Measurements from ENCODE around the gene ZBTB24. TPM values are rescaled to one million over a fixed set of nuclear protein-coding genes. Genes with fewer than 3 reads are reported as not detected.

ZBTB24 gene
- total RNA-seq, 1 experiment from 2014 or later = 27.3 TPM

- Mint-ChIP-seq H3K27ac (peak overlapping the region in 2 of 3 experiments; percentile 4 to 18; a peak in 2 of 7 replicates), H3K4me1 (peaks cover 11 to 24% of the 10 kb centered on the region in 2 experiments), H3K4me3 (no peak overlapping the region), H3K27me3 (ENCODE audit: low read depth) (no peaks in the 10 kb centered on the region), H3K9me3 (no peaks in the 10 kb centered on the region), H3K36me3 (ENCODE audit: insufficient read depth in 1 of 3, low read depth in 3 of 3) (peaks cover 46 to 95% (median 94%) of the 10 kb centered on the region in 3 experiments)
- Histone ChIP-seq H3K23ac (ENCODE audit: insufficient read length, low read depth, low read length) (no peak overlapping the region), H3K14ac (ENCODE audit: insufficient read depth, low read length) (no peak overlapping the region), H2BK12ac (ENCODE audit: insufficient read length, low read depth, low read length) (no peak overlapping the region), H3K56ac (ENCODE audit: insufficient read length, low read depth, low read length) (no peak overlapping the region), H4K8ac (replicated peaks; ENCODE audit: insufficient read length, low read depth, low read length) (no peak overlapping the region), H3K4ac (ENCODE audit: low read depth, low read length) (no peak overlapping the region), H2AK5ac (ENCODE audit: insufficient read length, low read length) (no peak overlapping the region), H3K79me2 (ENCODE audit: insufficient read depth, low read length) (peaks cover 5% of the 10 kb centered on the region; the same call in 1 of the 2 replicates), H3K9me3 (ENCODE audit: control insufficient read depth, low read depth, low read length) (no peaks in the 10 kb centered on the region), H2BK5ac (ENCODE audit: insufficient read length, low read length) (no peak overlapping the region), H4K91ac (ENCODE audit: insufficient read length, low read depth, low read length) (no peak overlapping the region), H3K27ac (ENCODE audit: insufficient read length, low read depth, low read length) (no peak overlapping the region), H2AFZ (ENCODE audit: low read length) (no peak overlapping the region), H3K79me1 (ENCODE audit: insufficient read depth, low read depth, low read length, poor library complexity, severe bottlenecking) (no peaks in the 10 kb centered on the region), H3K23me2 (ENCODE audit: insufficient read length, low read depth, low read length, poor library complexity, severe bottlenecking) (no peaks in the 10 kb centered on the region), H3K18ac (ENCODE audit: insufficient read length, low read depth, low read length) (no peak overlapping the region), H3K4me1 (ENCODE audit: insufficient read depth, low read length) (no peaks in the 10 kb centered on the region), H3K27me3 (ENCODE audit: insufficient read depth, low read length) (no peaks in the 10 kb centered on the region), H3K9ac (ENCODE audit: extremely low read depth, insufficient read length, low read length) (no peak overlapping the region), H2BK20ac (ENCODE audit: low read depth, low read length, poor library complexity, severe bottlenecking) (no peak overlapping the region), H4K5ac (ENCODE audit: insufficient read length, low read depth, low read length) (no peak overlapping the region), H4K20me1 (ENCODE audit: control insufficient read depth, insufficient read depth, insufficient read length) (no peaks in the 10 kb centered on the region), H2BK120ac (ENCODE audit: low read depth, low read length, poor library complexity, severe bottlenecking) (no peak overlapping the region), H3K4me2 (ENCODE audit: insufficient read depth, insufficient read length, low read length) (no peak overlapping the region), H2BK15ac (ENCODE audit: low read depth, low read length) (no peak overlapping the region), H3T11ph (ENCODE audit: low read length) (no peak overlapping the region)
- WGBS (ENCODE audit: extremely low coverage, insufficient read length, low lambda C conversion rate) = no CpG with 5 or more reads among the region's 3 CpGs
- TF ChIP-seq, protein P1, sequence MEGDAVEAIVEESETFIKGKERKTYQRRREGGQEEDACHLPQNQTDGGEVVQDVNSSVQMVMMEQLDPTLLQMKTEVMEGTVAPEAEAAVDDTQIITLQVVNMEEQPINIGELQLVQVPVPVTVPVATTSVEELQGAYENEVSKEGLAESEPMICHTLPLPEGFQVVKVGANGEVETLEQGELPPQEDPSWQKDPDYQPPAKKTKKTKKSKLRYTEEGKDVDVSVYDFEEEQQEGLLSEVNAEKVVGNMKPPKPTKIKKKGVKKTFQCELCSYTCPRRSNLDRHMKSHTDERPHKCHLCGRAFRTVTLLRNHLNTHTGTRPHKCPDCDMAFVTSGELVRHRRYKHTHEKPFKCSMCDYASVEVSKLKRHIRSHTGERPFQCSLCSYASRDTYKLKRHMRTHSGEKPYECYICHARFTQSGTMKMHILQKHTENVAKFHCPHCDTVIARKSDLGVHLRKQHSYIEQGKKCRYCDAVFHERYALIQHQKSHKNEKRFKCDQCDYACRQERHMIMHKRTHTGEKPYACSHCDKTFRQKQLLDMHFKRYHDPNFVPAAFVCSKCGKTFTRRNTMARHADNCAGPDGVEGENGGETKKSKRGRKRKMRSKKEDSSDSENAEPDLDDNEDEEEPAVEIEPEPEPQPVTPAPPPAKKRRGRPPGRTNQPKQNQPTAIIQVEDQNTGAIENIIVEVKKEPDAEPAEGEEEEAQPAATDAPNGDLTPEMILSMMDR (conservative IDR thresholded peaks at IDR 0.05) = no peak
- no peak for DNase-seq
Observed at GRCh38 chr6:109473120-109473519, 9.9 kb downstream of the ZBTB24 start.

Measured in H9 (cell line).